Hepatocyte (in vitro differentiated cells): ENCODE measurements around the gene SUMF1. TPM values are rescaled to one million over a fixed set of nuclear protein-coding genes. Genes with fewer than 3 reads are reported as not detected.

Source experiments
- DNase-seq: peaks from one replicate; pipeline ENCODE4 v3.0.0-alpha.2; 2016; ENCODE audit warnings: low spot score
- H2AFZ ChIP-seq: fragments of 200-600 bp; sonication (generic); 2 replicates; pipeline ENCODE4 v1.6.0; 2016; ENCODE audit warnings: antibody characterized with exemption, mild to moderate bottlenecking
- H3K27ac ChIP-seq: fragments of 200-600 bp; sonication (generic); 2 replicates; pipeline ENCODE4 v1.5.1; 2016; ENCODE audit warnings: mild to moderate bottlenecking
- H3K27me3 ChIP-seq: fragments of 200-600 bp; sonication (generic); 2 replicates; pipeline ENCODE4 v1.6.1; 2016
- H3K36me3 ChIP-seq: fragments of 200-600 bp; sonication (generic); replicated peaks from 2 replicates; pipeline ENCODE4 v1.5.1; 2016; ENCODE audit warnings: low read depth; ENCODE audit not compliant: insufficient read depth
- H3K4me1 ChIP-seq: fragments of 200-600 bp; sonication (generic); 2 replicates; pipeline ENCODE4 v1.5.1; 2016; ENCODE audit warnings: mild to moderate bottlenecking, moderate library complexity; ENCODE audit not compliant: insufficient read depth
- H3K4me2 ChIP-seq: fragments of 200-600 bp; sonication (generic); 2 replicates; pipeline ENCODE4 v1.6.0; 2016
- H3K4me3 ChIP-seq: fragments of 200-600 bp; sonication (generic); 2 replicates; pipeline ENCODE4 v1.5.1; 2016; ENCODE audit warnings: mild to moderate bottlenecking
- H3K79me2 ChIP-seq: fragments of 200-600 bp; sonication (generic); 2 replicates; pipeline ENCODE4 v1.6.0; 2017; ENCODE audit warnings: mild to moderate bottlenecking
- H3K9me2 ChIP-seq: fragments of 200-600 bp; sonication (generic); replicated peaks from 2 replicates; pipeline ENCODE4 v1.6.0; 2017; ENCODE audit warnings: mild to moderate bottlenecking; ENCODE audit not compliant: insufficient read depth
- H3K9me3 ChIP-seq: fragments of 200-600 bp; sonication (generic); 2 replicates; pipeline ENCODE4 v1.5.1; 2016; ENCODE audit warnings: low read depth, mild to moderate bottlenecking
- H4K20me1 ChIP-seq: fragments of 200-600 bp; sonication (generic); 2 replicates; pipeline ENCODE4 v1.6.0; 2016; ENCODE audit warnings: mild to moderate bottlenecking; ENCODE audit not compliant: insufficient read depth, poor library complexity, severe bottlenecking
- EZH2 ChIP-seq: fragments of 200-600 bp; sonication (generic); IDR thresholded peaks from 2 replicates; pipeline ENCODE4 v1.6.1; 2016; ENCODE audit warnings: antibody characterized with exemption, mild to moderate bottlenecking, borderline replicate concordance
- EZH2phosphoT487 ChIP-seq: fragments of 200-600 bp; sonication (generic); IDR thresholded peaks from one replicate; pipeline ENCODE4 v1.6.1; 2018; ENCODE audit warnings: antibody characterized with exemption, mild to moderate bottlenecking, low read depth, moderate library complexity; ENCODE audit not compliant: unreplicated experiment, severe bottlenecking
- WGBS: methylation state at CpG from one replicate; pipeline ENCODE4 v1.1.6; 2016; ENCODE audit warnings: low lambda C conversion rate; ENCODE audit errors: missing lambda C conversion rate; 5-methylcytosine and 5-hydroxymethylcytosine counted together
- polyA plus RNA-seq: library from polyadenylated mRNA; unstranded; fragments of >200 nt; fragmentation: Nextera tagmentation; extraction: Ambion mirVana; gene quantifications from 2 replicates; pipeline ENCODE4 v1.2.1, GENCODE V29; 2016
- total RNA-seq: library from RNA; depleted of rRNA; stranded (reverse); fragments of >200 nt; gene quantifications from 2 replicates; pipeline ENCODE4 v1.2.3, GENCODE V29; 2014
- TF ChIP-seq, protein P1 (sequence below): fragments of 200-600 bp; sonication (generic); IDR thresholded peaks from 2 replicates; pipeline ENCODE4 v1.5.1; 2016; ENCODE audit warnings: antibody characterized with exemption, mild to moderate bottlenecking; ENCODE audit not compliant: poor library complexity

SUMF1 gene
- total and polyA plus RNA-seq, 2 experiments from 2014 or later, result 55.5 to 59.0 TPM

DNA sequence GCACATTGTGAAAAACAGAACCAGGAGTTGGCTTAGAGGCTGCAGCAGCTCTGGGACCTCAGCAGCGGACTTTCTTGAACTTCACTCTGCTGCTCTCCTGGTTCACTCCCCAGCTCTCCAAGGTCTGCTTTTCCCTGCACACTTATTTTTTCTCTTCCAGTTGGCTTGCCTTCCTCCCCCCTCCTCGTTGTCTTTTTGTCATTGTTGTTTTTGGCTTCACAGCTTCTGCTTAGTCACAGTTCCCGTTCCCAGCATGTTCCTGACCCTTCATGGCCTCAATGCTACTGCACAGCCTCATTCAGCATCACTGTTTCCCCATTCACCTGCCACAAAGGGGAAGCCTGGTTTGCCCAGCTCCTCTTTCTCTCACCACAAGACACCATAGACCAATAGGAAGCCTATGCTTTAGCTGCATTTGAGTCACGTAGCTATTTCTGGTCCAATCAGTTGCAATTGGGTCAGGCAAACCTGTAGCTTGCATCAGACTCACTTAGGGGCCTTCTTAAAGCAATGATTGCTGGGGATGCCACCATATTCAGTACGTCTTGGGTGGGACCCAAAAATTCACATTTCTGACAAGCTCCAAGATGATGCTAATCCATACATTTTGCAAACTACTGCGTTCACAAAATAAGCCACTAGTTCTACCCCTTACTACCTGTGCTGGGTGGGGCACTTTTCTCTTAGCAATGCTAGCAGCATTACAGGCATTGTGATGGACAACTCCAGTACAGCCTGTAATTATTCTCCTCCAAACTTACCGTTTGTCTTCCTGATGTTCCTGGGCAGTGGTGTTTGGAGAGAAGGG is 7.8 kb upstream of the SUMF1 start:
- Histone ChIP-seq H3K4me2 (no peak overlapping the region), H3K27me3 (peaks cover 6% of the 10 kb centered on the region), H2AFZ (no peak overlapping the region), H3K36me3 (no peaks in the 10 kb centered on the region), H3K4me1 (no peaks in the 10 kb centered on the region), H3K9me2 (no peaks in the 10 kb centered on the region), H3K27ac (no peak overlapping the region), H3K9me3 (no peaks in the 10 kb centered on the region), H4K20me1 (no peaks in the 10 kb centered on the region), H3K79me2 (no peaks in the 10 kb centered on the region), H3K4me3 (no peak overlapping the region)
- 81% methylated on average over 7 of the region's 7 CpGs for WGBS
- TF ChIP-seq EZH2phosphoT487 (no peak), EZH2 (no peak)
- TF ChIP-seq, protein P1, sequence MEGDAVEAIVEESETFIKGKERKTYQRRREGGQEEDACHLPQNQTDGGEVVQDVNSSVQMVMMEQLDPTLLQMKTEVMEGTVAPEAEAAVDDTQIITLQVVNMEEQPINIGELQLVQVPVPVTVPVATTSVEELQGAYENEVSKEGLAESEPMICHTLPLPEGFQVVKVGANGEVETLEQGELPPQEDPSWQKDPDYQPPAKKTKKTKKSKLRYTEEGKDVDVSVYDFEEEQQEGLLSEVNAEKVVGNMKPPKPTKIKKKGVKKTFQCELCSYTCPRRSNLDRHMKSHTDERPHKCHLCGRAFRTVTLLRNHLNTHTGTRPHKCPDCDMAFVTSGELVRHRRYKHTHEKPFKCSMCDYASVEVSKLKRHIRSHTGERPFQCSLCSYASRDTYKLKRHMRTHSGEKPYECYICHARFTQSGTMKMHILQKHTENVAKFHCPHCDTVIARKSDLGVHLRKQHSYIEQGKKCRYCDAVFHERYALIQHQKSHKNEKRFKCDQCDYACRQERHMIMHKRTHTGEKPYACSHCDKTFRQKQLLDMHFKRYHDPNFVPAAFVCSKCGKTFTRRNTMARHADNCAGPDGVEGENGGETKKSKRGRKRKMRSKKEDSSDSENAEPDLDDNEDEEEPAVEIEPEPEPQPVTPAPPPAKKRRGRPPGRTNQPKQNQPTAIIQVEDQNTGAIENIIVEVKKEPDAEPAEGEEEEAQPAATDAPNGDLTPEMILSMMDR, result no peak
- DNase-seq, result no peak

DNA sequence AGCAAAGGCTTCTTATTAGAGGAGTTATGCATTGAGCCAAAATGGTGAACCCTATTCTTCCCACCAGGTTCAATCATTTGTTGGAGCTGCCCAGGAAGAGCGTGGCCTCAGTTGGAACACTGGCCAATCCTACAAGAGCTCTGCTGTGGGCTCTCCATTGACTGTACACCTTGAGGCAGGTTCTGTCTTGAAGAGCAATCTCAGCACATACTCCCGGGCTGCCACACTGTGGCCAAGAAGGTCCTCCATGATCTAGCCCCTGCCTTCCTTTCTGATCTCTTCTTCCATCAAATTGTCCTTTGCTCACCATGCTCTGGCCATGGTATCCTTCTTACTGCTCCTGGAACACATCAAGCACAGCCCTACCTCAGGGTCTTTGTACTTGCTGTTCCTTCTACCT is 5.7 kb upstream of the SUMF1 start:
- Histone ChIP-seq H3K9me3 (no peaks in the 10 kb centered on the region), H3K36me3 (no peaks in the 10 kb centered on the region), H4K20me1 (no peaks in the 10 kb centered on the region), H3K4me2 (no peak overlapping the region), H3K4me3 (no peak overlapping the region), H2AFZ (no peak overlapping the region), H3K79me2 (no peaks in the 10 kb centered on the region), H3K4me1 (no peaks in the 10 kb centered on the region), H3K27me3 (peaks cover 6% of the 10 kb centered on the region), H3K27ac (no peak overlapping the region), H3K9me2 (no peaks in the 10 kb centered on the region)
- WGBS, result 82% methylated on average over 2 of the region's 2 CpGs
- no peak for TF ChIP-seq EZH2phosphoT487
- no peak for TF ChIP-seq EZH2
- TF ChIP-seq, protein P1, result no peak
- no peak for DNase-seq

DNA sequence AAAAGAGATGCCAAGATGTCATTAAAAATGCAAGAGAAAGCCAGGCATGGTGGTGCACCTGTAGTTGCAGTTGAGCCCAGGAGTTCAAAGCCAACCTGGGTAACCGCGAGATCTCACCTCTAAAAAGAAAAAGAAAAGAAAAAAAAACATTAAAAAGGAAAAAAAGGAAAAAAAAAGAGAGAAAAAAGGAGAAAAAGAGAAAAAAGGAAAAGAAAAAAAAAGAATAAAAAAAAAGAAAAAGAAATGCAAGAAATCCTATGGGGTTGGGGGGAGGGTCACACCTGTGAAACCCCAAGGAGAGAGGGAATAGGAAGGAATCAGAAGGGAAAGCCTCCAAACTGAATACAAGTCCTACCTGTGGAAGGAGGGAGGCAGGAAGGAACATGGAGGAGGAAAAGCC is 5.2 kb upstream of the SUMF1 start:
- Histone ChIP-seq H3K36me3 (no peaks in the 10 kb centered on the region), H3K4me1 (no peaks in the 10 kb centered on the region), H3K27me3 (peaks cover 6% of the 10 kb centered on the region), H4K20me1 (no peaks in the 10 kb centered on the region), H3K9me2 (no peaks in the 10 kb centered on the region), H3K27ac (no peak overlapping the region), H3K9me3 (no peaks in the 10 kb centered on the region), H2AFZ (no peak overlapping the region), H3K4me2 (no peak overlapping the region), H3K79me2 (no peaks in the 10 kb centered on the region), H3K4me3 (no peak overlapping the region)
- TF ChIP-seq EZH2phosphoT487 (no peak), EZH2 (no peak)
- TF ChIP-seq, protein P1, result no peak
- DNase-seq, result no peak
- WGBS, result 97% methylated on average over 2 of the region's 2 CpGs

DNA sequence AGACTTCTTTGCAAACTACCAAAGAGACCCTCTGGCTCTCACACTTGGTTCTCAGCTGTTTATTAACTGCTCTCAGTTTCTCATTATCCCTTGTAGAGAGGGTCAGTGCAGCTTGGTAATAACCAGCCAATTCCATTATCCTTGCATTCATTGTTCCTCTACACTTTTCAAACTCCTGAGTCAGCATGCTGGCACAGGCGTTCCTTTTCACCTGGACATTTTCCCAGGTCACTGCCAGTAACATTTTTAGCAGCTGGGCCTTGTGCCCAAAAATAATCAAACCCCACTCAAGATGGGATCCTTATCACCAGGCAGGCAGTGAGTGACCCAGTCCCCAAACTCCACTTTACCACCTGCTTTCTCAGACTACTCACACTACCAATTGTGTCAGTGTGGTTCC is 4.8 kb upstream of the SUMF1 start:
- no peak overlapping the region for H2AFZ ChIP-seq
- WGBS, result 52% methylated on average over 1 of the region's 1 CpG

More for the DNA sequence above, 4.8 kb upstream of the SUMF1 start:
- Histone ChIP-seq H3K27me3 (peaks cover 6% of the 10 kb centered on the region), H3K27ac (no peak overlapping the region), H3K79me2 (no peaks in the 10 kb centered on the region), H3K9me2 (no peaks in the 10 kb centered on the region), H3K4me2 (no peak overlapping the region), H3K4me3 (no peak overlapping the region), H3K4me1 (no peaks in the 10 kb centered on the region), H4K20me1 (no peaks in the 10 kb centered on the region), H3K9me3 (no peaks in the 10 kb centered on the region), H3K36me3 (no peaks in the 10 kb centered on the region)
- no peak for TF ChIP-seq EZH2
- no peak for TF ChIP-seq EZH2phosphoT487
- TF ChIP-seq, protein P1, result no peak
- DNase-seq, result no peak
